ENCODE data around the gene KPNA6. TPM values are rescaled to one million over a fixed set of nuclear protein-coding genes. Genes with fewer than 3 reads are reported as not detected.

The KPNA6 gene
- total RNA-seq, 1 experiment from 2014 or later, result 79.9 TPM

DNA sequence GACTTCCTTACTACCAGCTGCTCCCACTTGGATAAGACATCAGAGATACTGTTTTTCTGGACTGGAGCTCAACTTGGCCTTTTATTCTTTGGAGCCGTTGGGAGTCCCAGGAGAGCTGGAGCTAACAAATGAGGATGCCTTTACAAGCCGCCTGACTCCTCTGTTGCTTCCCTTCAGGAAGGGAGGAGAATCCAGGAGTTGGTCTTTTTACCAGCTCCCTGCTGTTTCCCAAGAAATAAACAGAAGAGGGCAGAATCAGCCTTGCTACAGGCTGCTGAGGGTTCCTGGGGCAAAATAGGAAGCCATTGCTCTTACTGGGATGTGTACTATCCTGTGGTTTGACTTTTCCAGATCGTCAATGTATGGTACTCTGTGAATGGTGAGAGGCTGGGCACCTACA is 115.8 kb downstream of the KPNA6 start:
- Histone ChIP-seq H3K27ac (ENCODE audit: low read depth, low read length) (0 out of 2 replicates have a peak overlapping the region, but pooled peaks have one; percentile 16), H3K9me3 (ENCODE audit: control insufficient read depth in 1 of 2, insufficient read depth in 1 of 2, low read depth in 1 of 2, low read length in 2 of 2) (no peaks in the 10 kb centered on the region), H3K36me3 (ENCODE audit: control insufficient read depth in 1 of 2, insufficient read depth in 2 of 2, low read length in 2 of 2) (peaks cover 31 to 37% of the 10 kb centered on the region in 2 experiments), H3K9me2 (ENCODE audit: insufficient read depth) (no peaks in the 10 kb centered on the region), H3K27me3 (ENCODE audit: insufficient read depth, low read length) (no peaks in the 10 kb centered on the region), H3K4me2 (ENCODE audit: low read length) (peak overlapping the region; percentile 96), H3K4me3 (replicated peaks in 1 of 2; ENCODE audit: low read depth in 1 of 2, low read length in 2 of 2) (peak overlapping the region; percentile 96 to 99), H2AFZ (ENCODE audit: low read depth, low read length, poor library complexity, severe bottlenecking) (no peak overlapping the region), H3K4me1 (ENCODE audit: control insufficient read depth in 1 of 2, insufficient read depth in 2 of 2, low read length in 2 of 2) (peaks cover 15 to 35% of the 10 kb centered on the region in 2 experiments), H4K20me1 (ENCODE audit: insufficient read depth) (no peaks in the 10 kb centered on the region), H3K9ac (ENCODE audit: low read length) (peak overlapping the region; percentile 99), H3K79me2 (ENCODE audit: insufficient read depth, low read length) (peaks cover 58% of the 10 kb centered on the region)
- TF ChIP-seq EGR1 (IDR thresholded peaks at IDR 0.05; ENCODE audit: low read depth), result no peak
- TF ChIP-seq CBX3 (IDR thresholded peaks at IDR 0.05; ENCODE audit: low read depth), result no peak
- TF ChIP-seq RAD21 (IDR thresholded peaks at IDR 0.05; ENCODE audit: low read depth), result peak; percentile 21; the same call in 1 of the 2 replicates
- TF ChIP-seq ZFX (IDR thresholded peaks at IDR 0.05), result no peak
- RAD21 ChIA-PET (ENCODE audit: low non-redundant PET in 1 of 2, low total read pairs in 2 of 2, uncharacterized antibody in 2 of 2, unreplicated experiment in 2 of 2), result no interaction called here
- ATAC-seq (no peak), DNase-seq (ENCODE audit: low read depth, low spot score) (no peak)
- POLR2A ChIA-PET, result interaction anchor here (0.9 kb wide), 1 partner anchor 17 kb away, joined by 3 read pairs; no protein-coding TSS in a partner anchor
- BruUV-seq (replicated peaks), result no TSS peak
- CTCF ChIA-PET, result interaction anchor here (0.9 kb wide), 1 partner anchor 20 kb away, joined by 5 read pairs; no protein-coding TSS in a partner anchor
- intact Hi-C loops (cut with micrococcal nuclease), result no loop called here

DNA sequence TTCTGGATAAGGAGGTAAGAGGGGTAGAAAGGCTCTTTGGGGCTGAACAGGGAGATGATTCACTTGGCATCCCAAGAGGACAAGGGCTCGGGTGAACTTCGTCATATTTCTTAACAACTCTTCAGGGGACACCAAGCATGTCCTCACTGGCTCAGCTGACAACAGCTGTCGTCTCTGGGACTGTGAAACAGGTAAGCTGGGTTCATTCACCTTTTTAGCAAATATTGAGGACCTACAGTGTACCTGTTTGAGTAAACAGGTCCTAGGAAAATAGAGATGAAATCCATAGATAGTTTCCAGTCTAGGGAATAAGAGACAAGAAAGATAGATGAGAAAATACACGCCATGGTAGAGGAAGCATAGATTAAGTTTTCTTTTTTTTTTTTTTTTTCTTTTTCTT is 116.4 kb downstream of the KPNA6 start:
- H3K9ac ChIP-seq (ENCODE audit: low read length), result no peak overlapping the region
- no peak overlapping the region for H2AFZ ChIP-seq (ENCODE audit: low read depth, low read length, poor library complexity, severe bottlenecking)
- H3K36me3 ChIP-seq (ENCODE audit: control insufficient read depth in 1 of 2, insufficient read depth in 2 of 2, low read length in 2 of 2), result peaks cover 33 to 41% of the 10 kb centered on the region in 2 experiments
- peaks cover 58% of the 10 kb centered on the region for H3K79me2 ChIP-seq (ENCODE audit: insufficient read depth, low read length)
- H3K4me3 ChIP-seq (replicated peaks in 1 of 2; ENCODE audit: low read depth in 1 of 2, low read length in 2 of 2), result no peak overlapping the region
- H3K9me2 ChIP-seq (ENCODE audit: insufficient read depth), result no peaks in the 10 kb centered on the region
- intact Hi-C loops (cut with micrococcal nuclease), result no loop called here
- H3K27ac ChIP-seq (ENCODE audit: low read depth, low read length), result no peak overlapping the region
- H3K4me1 ChIP-seq (ENCODE audit: control insufficient read depth in 1 of 2, insufficient read depth in 2 of 2, low read length in 2 of 2), result peaks cover 15 to 35% of the 10 kb centered on the region in 2 experiments
- no peaks in the 10 kb centered on the region for H3K9me3 ChIP-seq (ENCODE audit: control insufficient read depth in 1 of 2, insufficient read depth in 1 of 2, low read depth in 1 of 2, low read length in 2 of 2)
- ChIA-PET RAD21 (ENCODE audit: low non-redundant PET in 1 of 2, low total read pairs in 2 of 2, uncharacterized antibody in 2 of 2, unreplicated experiment in 2 of 2) (no interaction called here), CTCF (no interaction called here), POLR2A (no interaction called here)
- TF ChIP-seq ELF1 (IDR thresholded peaks at IDR 0.05; ENCODE audit: borderline replicate concordance, low read depth) (no peak), CBX3 (IDR thresholded peaks at IDR 0.05; ENCODE audit: low read depth) (no peak), EGR1 (IDR thresholded peaks at IDR 0.05; ENCODE audit: low read depth) (no peak), RAD21 (IDR thresholded peaks at IDR 0.05; ENCODE audit: low read depth) (no peak), TCF7L2 (IDR thresholded peaks at IDR 0.05; ENCODE audit: borderline replicate concordance, extremely low read depth, insufficient read depth, insufficient read length) (no peak), YY1 (IDR thresholded peaks at IDR 0.05; ENCODE audit: extremely low read depth, insufficient replicate concordance, low read depth, low read length) (no peak), ATF3 (IDR thresholded peaks at IDR 0.05) (no peak), EZH2phosphoT487 (IDR thresholded peaks at IDR 0.05; ENCODE audit: borderline replicate concordance) (no peak), CTCF (IDR thresholded peaks at IDR 0.05 in 2 of 3, conservative IDR thresholded peaks at IDR 0.05 in 1 of 3; ENCODE audit: borderline replicate concordance in 1 of 3, insufficient read depth in 1 of 3, low read depth in 2 of 3, low read length in 2 of 3) (no peak), ZFX (IDR thresholded peaks at IDR 0.05) (no peak), EZH2 (IDR thresholded peaks at IDR 0.05) (no peak), JUND (IDR thresholded peaks at IDR 0.05) (no peak), SIN3A (IDR thresholded peaks at IDR 0.05; ENCODE audit: low read depth) (no peak), SP1 (IDR thresholded peaks at IDR 0.05; ENCODE audit: low read depth) (no peak), CEBPB (IDR thresholded peaks at IDR 0.05; ENCODE audit: low read depth) (no peak)
- TF ChIP-seq, protein P1, sequence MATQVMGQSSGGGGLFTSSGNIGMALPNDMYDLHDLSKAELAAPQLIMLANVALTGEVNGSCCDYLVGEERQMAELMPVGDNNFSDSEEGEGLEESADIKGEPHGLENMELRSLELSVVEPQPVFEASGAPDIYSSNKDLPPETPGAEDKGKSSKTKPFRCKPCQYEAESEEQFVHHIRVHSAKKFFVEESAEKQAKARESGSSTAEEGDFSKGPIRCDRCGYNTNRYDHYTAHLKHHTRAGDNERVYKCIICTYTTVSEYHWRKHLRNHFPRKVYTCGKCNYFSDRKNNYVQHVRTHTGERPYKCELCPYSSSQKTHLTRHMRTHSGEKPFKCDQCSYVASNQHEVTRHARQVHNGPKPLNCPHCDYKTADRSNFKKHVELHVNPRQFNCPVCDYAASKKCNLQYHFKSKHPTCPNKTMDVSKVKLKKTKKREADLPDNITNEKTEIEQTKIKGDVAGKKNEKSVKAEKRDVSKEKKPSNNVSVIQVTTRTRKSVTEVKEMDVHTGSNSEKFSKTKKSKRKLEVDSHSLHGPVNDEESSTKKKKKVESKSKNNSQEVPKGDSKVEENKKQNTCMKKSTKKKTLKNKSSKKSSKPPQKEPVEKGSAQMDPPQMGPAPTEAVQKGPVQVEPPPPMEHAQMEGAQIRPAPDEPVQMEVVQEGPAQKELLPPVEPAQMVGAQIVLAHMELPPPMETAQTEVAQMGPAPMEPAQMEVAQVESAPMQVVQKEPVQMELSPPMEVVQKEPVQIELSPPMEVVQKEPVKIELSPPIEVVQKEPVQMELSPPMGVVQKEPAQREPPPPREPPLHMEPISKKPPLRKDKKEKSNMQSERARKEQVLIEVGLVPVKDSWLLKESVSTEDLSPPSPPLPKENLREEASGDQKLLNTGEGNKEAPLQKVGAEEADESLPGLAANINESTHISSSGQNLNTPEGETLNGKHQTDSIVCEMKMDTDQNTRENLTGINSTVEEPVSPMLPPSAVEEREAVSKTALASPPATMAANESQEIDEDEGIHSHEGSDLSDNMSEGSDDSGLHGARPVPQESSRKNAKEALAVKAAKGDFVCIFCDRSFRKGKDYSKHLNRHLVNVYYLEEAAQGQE (IDR thresholded peaks at IDR 0.05; ENCODE audit: low read depth), result no peak
- ATAC-seq, result no peak
- no peaks in the 10 kb centered on the region for H3K27me3 ChIP-seq (ENCODE audit: insufficient read depth, low read length)
- DNase-seq (ENCODE audit: low read depth, low spot score), result no peak
- no TSS peak for BruUV-seq (replicated peaks)
- no peaks in the 10 kb centered on the region for H4K20me1 ChIP-seq (ENCODE audit: insufficient read depth)
- H3K4me2 ChIP-seq (ENCODE audit: low read length), result peak overlapping the region; percentile 96; the same call in 1 of the 2 replicates
